ENCODE measurements around the gene ZNF521.

DNA sequence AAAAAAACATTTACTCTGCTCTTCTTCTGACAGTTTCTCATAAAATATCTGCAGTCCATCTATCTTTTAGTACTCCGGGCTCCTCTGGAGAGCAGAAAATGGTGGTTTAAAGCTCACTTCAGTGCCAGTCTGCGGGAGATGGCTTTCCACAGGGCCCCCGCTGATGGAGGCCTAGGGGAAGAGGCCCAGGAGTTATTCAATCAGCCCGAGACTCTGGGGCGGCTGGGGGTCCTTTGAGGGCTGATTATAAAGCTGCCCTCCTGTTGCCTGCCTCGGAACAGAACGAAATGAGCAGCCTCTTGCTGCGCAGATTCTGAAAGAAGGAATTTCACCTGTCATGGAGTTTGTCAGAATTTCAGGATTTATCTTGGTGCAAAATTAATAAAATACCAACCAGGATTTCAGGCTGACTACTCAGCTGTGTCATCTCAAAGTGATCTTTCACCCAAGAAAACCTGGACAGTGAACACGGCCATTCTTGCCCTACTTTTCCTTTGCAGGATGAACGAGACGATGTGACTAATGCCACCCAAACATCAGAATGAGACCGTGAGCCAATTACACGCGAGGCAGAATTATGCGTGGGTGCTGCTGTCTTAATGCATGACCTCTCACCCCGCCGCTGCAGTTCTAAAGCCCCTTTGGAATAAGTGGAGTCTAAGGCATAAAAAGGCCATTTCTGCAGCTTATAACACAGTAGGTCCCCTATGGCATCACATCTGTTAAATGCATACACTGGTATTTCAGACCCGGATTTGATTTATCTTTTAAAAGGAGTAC lies 273.8 kb downstream of the ZNF521 start:
- no peak for TF ChIP-seq CTCF (IDR thresholded peaks at IDR 0.05)
- TF ChIP-seq POLR2A (IDR thresholded peaks at IDR 0.05) = no peak

Data from thyroid gland (tissue), 4 donors.